ENCODE measurements around the gene LMO1.

LMO1 gene

GRCh38 chr11:8288166-8288772, 24.6 kb upstream of the LMO1 start:
- TF ChIP-seq CTCF (IDR thresholded peaks at IDR 0.05; ENCODE audit: insufficient read depth, low read depth, low read length, missing control alignments) = no peak
- no peak for DNase-seq (ENCODE audit: low read depth)
- no peak overlapping the region for H3K4me3 ChIP-seq (ENCODE audit: low read depth, low read length)

- H3K4me3 ChIP-seq (ENCODE audit: low read depth, low read length) = no peak overlapping the region
- no peak for DNase-seq (ENCODE audit: low read depth)
- no peak for TF ChIP-seq CTCF (IDR thresholded peaks at IDR 0.05; ENCODE audit: insufficient read depth, low read depth, low read length, missing control alignments)
Measured at GRCh38 chr11:8287703-8288102, 24.0 kb upstream of the LMO1 start.

DNA sequence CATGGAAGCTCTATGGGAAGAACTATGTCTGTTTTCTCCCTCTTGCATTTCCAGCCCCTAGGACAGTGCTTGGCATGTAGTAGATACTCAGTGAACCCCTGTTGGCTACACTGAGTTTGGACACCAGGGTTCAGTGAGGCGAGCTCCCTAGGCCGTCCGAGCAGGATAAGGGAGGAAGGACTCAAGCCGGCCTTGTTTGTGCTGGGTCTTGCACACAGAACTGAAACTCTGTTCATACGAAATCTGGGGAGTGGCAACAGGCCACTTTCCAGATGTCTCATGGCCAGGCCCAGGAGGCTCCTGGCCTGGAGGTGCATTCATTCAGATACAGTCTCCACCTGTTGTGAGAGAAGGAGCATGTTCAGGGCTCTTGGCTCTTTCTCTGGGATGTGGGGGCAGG, 23.6 kb upstream of the LMO1 start:
- no peak for TF ChIP-seq CTCF (IDR thresholded peaks at IDR 0.05; ENCODE audit: insufficient read depth, low read depth, low read length, missing control alignments)
- no peak for DNase-seq (ENCODE audit: low read depth)
- H3K4me3 ChIP-seq (ENCODE audit: low read depth, low read length) = no peak overlapping the region

DNA sequence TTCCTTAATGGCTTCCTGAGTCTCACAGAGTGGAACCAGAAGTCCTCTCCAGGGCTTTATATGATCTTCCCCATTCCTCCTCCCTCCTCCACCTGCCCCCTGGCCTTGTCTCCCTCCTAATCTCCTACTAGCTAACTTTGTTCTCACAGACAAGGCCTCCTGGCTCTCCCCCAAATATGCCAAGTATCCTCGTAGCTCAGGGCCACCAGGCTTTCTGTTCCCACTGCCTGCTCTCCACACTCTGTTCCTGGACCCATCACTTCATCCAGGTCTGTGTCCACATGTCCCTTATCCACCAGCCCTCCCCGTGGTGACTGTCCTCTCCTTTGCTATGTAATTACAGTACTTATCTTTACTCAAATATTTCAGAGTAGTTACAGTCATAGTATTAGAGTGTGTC, 23.2 kb upstream of the LMO1 start:
- no peak for TF ChIP-seq CTCF (IDR thresholded peaks at IDR 0.05; ENCODE audit: insufficient read depth, low read depth, low read length, missing control alignments)
- H3K4me3 ChIP-seq (ENCODE audit: low read depth, low read length) = no peak overlapping the region
- no peak for DNase-seq (ENCODE audit: low read depth)

GRCh38 chr11:8285796-8286195, 22.1 kb upstream of the LMO1 start:
- H3K4me3 ChIP-seq (ENCODE audit: low read depth, low read length) = no peak overlapping the region
- TF ChIP-seq CTCF (IDR thresholded peaks at IDR 0.05; ENCODE audit: insufficient read depth, low read depth, low read length, missing control alignments) = no peak
- no peak for DNase-seq (ENCODE audit: low read depth)

- DNase-seq (ENCODE audit: low read depth) = no peak
- H3K4me3 ChIP-seq (ENCODE audit: low read depth, low read length) = no peak overlapping the region
- no peak for TF ChIP-seq CTCF (IDR thresholded peaks at IDR 0.05; ENCODE audit: insufficient read depth, low read depth, low read length, missing control alignments)
Measured at GRCh38 chr11:8285228-8285627, 21.6 kb upstream of the LMO1 start.

All from GM12865 (cell line).